HG02763 (cell line): ENCODE results near the gene NTMT2.
"Not testable (repeated sequence)": the region's sequence is repeated elsewhere in the genome, so short reads cannot be mapped to it uniquely, and the experiment has no call there.

Source experiments
- ATAC-seq: cut with Tn5 transposase; IDR thresholded peaks from one replicate; pipeline ENCODE4 v1.9.1; 2021; ENCODE audit warnings: mild to moderate bottlenecking, moderate library complexity; ENCODE audit not compliant: unreplicated experiment

Gene NTMT2

GRCh38 chr1:170145770-170146676 is at the start of gene NTMT2:
NTMT2 (plus strand) TSS chr1:170145959; CDS start chr1:170146108, 149 bp downstream.
- ATAC-seq: no peak

- ATAC-seq: no peak
Observed at GRCh38 chr1:170095976-170096748, 49.6 kb upstream of the NTMT2 start.

DNA sequence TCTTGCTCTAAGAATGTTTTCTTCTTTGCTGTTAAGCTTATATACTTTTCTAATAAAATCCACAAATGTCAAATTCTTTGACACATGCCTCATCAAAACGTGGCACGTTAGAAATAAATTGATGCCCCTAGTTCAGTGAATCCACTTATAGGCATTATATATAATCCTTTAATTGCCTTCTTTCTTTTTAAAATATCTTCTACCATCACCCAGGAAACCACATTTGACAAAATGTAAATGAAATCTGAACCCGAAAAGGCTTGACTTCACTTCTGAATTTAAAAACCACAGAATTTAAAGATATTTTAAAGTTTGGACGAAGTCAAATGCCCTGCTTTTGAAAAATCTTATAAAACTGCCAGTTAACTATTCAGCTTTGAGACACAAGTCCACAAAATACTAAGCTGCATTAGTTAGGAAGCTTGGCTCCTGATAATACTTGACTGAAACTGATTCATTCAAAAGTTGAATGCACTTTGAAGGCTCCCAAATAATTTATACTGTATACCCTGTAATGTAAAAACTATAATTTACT is 48.9 kb upstream of the NTMT2 start:
- no peak for ATAC-seq

DNA sequence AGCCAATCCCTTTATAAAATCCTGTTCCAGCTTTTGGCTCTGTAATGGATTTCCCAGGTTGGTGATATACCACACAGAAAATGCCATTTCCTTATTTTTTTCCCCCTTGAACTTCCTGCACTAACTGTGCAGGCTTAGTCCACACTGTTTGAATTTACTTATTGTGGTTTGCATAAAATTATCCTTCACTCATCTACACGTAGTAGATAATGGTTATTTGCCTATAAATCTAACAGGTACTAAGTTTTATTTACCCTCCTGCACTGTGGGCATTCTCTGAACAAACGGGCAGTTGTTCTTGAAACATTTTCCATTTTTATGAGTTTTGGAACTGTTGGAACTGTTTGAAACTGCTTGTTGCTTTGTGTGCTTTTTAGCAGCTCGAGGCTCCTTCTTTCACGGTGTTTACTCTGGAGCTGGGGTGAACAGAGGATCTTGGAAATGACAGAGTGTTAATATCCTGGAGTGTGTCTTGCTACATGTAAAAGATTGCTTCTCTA is 48.3 kb upstream of the NTMT2 start:
- no peak for ATAC-seq

DNA sequence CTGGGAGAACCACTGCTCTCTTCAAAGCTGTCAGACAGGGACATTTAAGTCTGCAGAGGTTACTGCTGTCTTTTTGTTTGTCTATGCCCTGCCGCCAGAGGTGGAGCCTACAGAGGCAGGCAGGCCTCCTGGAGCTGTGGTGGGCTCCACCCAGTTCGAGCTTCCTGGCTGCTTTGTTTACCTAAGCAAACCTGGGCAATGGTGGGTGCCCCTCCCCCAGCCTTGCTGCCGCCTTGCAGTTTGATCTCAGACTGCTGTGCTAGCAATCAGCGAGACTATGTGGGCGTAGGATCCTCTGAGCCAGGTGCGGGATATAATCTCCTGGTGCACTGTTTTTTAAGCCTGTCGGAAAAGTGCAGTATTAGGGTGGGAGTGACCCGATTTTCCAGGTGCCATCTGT is 32.6 kb upstream of the NTMT2 start:
- not testable (repeated sequence) for ATAC-seq

DNA sequence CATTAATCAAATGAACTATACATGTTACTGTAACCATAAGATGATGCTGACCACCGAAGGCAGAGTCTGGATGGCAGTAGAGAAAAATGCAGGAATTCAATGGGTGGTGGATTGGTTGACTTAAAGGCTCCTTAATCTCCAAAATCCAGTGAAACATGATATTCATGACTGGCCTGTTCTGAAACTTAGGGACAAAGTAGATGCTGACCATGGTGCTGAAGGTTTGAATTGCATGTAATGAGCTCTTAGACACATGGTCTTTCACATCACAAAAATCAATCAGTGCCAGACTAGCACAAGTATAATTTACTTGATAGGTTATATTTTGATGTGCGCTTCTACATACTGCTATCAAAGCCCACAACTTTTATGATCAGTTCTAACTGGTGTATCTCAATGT is 30.9 kb upstream of the NTMT2 start:
- no peak for ATAC-seq

DNA sequence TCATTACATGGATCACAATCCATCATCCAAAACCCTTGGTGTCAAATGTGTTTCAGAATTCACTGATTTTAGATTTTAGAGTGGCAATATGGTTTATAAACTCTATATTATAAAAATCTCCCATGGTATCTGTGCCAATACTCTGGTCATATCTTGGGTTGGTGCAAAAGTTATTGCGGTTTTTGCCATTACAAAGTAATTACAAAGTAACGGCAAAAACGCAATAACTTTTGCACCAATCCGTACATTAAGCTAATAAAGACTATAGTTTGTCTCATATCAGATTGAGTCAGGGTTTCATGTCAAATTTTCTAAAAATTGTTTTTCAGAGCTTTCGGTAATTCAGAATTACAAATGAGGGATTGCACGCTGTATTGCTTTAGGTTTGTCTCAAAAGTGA is 23.4 kb upstream of the NTMT2 start:
- ATAC-seq: no peak

GRCh38 chr1:170125269-170125668 is 20.5 kb upstream of the NTMT2 start:
- ATAC-seq: no peak

- peak; percentile 96 for ATAC-seq
Observed at GRCh38 chr1:170126696-170127095, 19.1 kb upstream of the NTMT2 start.

DNA sequence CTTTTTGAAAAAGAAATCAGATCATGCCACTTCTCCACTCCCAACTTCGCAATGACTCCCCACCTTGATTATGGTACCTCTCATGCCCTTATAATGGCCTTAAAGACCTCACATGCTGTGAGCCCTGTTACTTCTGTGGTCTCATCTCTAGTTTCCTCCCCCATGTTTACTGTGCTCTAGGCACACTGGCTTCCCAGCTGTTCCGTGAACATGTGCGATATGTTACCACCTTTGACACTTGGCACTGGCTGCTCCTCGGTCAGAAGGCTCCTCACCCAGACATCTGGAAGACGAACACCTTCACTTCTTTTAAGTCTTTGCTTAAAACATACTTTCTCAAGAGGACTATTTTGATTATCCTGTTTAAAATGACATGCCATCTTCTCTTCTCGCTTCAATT is 14.3 kb upstream of the NTMT2 start:
- no peak for ATAC-seq

DNA sequence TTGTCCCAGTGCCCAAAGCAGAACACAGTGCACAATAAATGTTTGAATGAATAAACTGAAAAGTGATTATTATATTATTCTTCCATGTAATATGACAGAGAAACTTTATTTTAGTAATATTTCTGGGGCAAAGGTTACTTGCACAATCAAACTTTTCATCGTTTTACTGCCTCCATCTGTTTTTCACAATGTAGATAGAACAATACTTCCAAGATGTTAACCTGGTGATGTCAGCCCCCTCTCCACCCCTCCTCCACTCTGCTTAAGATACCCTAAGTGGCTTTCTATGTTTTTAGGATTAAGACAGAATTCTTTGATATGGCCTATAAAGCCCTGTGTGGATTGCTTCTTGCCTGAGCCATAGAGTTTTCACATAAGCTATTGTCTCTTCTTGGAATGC is 13.8 kb upstream of the NTMT2 start:
- no peak for ATAC-seq

- ATAC-seq: no peak
Observed at GRCh38 chr1:170133766-170134495, 11.8 kb upstream of the NTMT2 start.

- no peak for ATAC-seq
Observed at GRCh38 chr1:170134521-170134920, 11.2 kb upstream of the NTMT2 start.

DNA sequence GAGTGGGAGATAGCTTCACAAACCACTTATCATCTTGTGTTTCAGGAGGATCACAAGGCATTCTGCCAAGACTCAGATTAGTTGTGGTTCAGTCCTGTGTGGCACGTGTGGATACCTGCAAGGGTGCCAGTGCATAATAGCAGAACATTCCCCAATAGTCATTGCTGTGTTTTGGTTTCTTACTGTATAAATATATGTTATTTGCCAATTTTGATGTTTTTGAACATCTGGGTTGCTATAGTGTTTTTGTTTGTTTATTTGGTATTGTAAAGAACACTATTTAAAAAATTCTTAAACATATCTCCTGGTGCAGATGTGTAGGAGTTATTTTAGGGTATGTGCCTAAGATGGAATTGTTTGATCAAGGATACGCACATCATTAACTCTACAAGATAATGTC is 5.4 kb upstream of the NTMT2 start:
- ATAC-seq: no peak

GRCh38 chr1:170145061-170145460 is 698 bp upstream of the NTMT2 start:
- no peak for ATAC-seq

GRCh38 chr1:170146720-170147263 is 1.0 kb downstream of the NTMT2 start:
- ATAC-seq: no peak

DNA sequence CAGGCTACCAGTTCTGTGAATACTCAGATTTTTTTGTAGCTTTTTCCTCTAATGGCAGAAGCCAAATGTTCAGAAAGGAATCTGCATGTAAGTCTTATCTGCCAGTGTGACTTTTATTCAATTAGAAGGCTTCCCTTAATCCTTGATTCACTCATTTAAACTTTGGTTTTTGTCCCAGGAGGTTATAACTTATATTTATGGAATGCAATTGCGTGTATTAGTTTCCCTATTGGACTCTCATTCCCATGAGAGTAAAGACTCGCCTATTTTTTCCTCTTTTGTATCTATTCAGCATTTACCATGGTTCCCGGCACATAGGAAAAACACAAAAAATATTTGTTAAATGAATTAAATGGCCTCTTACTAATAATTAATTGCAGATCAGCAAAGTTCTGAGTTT is 3.5 kb downstream of the NTMT2 start:
- no peak for ATAC-seq

GRCh38 chr1:170150016-170150415 is 4.3 kb downstream of the NTMT2 start:
- ATAC-seq: no peak

- no peak for ATAC-seq
Observed at GRCh38 chr1:170150921-170151320, 5.2 kb downstream of the NTMT2 start.

DNA sequence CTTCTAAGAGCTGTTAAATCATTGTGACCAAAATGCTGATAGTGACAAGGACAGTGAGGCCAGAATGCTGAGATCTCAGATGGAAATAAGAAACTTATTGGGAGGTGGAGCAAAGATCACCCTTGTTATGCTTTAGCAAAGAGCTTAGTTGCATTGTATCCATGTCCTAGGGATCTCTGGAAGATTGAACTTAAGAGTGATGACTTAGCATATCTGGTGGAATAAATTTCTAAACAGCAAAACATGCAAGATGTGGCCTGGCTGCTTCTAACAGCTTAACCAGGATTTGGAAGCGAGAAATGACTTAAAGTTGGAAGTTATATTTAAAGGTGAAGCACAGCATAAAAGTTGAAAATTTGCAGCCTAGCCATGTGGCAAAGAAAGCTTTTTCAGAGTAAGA is 7.7 kb downstream of the NTMT2 start:
- no peak for ATAC-seq

DNA sequence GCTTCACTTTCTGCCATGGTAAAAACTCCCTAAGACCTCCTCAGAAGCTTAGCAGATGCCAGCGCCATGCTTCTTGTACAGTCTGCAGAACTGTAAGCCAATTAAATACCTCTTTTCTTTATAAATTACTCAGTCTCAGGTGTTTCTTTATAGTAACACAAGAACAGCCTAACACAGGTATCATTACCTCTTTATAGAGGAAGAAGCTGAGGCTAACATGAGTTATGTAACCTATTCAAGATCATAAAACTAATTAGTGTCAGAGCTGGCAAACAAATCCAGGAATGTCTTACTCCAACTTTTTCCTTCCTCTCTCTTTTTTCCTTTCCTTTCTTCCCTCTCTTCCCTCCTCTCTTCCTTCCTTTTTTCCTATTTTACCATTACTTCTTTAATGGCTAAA is 9.3 kb downstream of the NTMT2 start:
- ATAC-seq: no peak
